Measurements from ENCODE around the gene TBX18. TPM values are rescaled to one million over a fixed set of nuclear protein-coding genes. Genes with fewer than 3 reads are reported as not detected.

Gene TBX18
- total RNA-seq, 1 experiment from 2014 or later: not detected

DNA sequence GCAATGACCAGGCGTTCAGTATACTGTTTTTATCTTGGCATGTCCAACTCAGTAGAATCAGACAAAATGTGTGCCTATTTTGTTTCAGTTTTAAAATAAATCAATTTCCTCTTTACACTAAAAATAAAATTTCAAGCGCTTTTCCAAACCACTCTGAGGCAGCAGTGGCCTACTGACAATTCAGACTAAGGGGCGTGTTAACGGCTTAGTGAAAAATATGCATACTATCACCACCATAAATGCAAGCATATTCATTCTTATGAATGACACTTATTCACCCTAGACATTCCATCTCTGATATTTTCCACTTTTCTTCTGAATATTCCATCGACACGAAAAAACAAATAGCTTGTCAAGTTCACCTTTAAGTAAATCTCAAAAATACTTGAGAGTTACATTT is 7.5 kb downstream of the TBX18 start:
- Histone ChIP-seq H3K36me3 (ENCODE audit: control insufficient read depth, insufficient read depth, low read length) (no peaks in the 10 kb centered on the region), H3K4me3 (ENCODE audit: low read depth, low read length) (no peak overlapping the region), H3K9me3 (no peaks in the 10 kb centered on the region), H3K27me3 (replicated peaks; ENCODE audit: control insufficient read depth, insufficient read depth, low read length) (no peaks in the 10 kb centered on the region), H3K4me1 (no peaks in the 10 kb centered on the region)
- intact Hi-C loops (cut with micrococcal nuclease; ENCODE audit: unreplicated experiment): no loop called here
- no peaks in the 10 kb centered on the region for H3K36me3 Mint-ChIP-seq (ENCODE audit: insufficient read depth, unreplicated experiment)
- TF ChIP-seq, protein P1, sequence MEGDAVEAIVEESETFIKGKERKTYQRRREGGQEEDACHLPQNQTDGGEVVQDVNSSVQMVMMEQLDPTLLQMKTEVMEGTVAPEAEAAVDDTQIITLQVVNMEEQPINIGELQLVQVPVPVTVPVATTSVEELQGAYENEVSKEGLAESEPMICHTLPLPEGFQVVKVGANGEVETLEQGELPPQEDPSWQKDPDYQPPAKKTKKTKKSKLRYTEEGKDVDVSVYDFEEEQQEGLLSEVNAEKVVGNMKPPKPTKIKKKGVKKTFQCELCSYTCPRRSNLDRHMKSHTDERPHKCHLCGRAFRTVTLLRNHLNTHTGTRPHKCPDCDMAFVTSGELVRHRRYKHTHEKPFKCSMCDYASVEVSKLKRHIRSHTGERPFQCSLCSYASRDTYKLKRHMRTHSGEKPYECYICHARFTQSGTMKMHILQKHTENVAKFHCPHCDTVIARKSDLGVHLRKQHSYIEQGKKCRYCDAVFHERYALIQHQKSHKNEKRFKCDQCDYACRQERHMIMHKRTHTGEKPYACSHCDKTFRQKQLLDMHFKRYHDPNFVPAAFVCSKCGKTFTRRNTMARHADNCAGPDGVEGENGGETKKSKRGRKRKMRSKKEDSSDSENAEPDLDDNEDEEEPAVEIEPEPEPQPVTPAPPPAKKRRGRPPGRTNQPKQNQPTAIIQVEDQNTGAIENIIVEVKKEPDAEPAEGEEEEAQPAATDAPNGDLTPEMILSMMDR (IDR thresholded peaks at IDR 0.05; ENCODE audit: insufficient read depth in 1 of 2, low read depth in 1 of 2, low read length in 1 of 2, severe bottlenecking in 1 of 2, unreplicated experiment in 1 of 2): no peak
- ChIA-PET CTCF (no interaction called here), POLR2A (no interaction called here)
- no peaks in the 10 kb centered on the region for H3K9me3 Mint-ChIP-seq (ENCODE audit: unreplicated experiment)
- no peak overlapping the region for H3K4me3 Mint-ChIP-seq (ENCODE audit: unreplicated experiment)
- no peak for DNase-seq
- H3K27me3 Mint-ChIP-seq (ENCODE audit: insufficient read depth, unreplicated experiment): peaks cover 2% of the 10 kb centered on the region
- BruUV-seq (replicated peaks): no TSS peak
- no peaks in the 10 kb centered on the region for H3K4me1 Mint-ChIP-seq (ENCODE audit: low read depth, unreplicated experiment)
- H3K27ac Mint-ChIP-seq (ENCODE audit: unreplicated experiment): no peak overlapping the region

DNA sequence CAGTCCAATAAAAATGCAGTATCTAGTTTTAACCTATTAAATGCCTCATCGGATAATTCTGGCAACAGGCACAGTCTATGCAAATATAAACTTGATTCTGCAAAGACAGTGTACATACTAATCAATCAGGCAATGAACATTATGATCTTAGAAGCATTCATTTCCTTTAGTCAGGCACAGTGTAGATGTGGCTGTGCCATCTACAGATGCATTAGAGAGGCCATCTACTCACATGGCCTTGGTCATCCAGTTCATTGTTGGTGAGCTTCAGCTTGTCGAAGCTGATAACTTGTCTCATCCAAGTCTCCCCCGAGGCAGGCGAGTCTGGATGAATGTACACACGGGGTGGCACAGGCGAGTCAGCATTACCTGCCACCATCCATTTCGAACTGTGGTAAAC is 7.9 kb downstream of the TBX18 start:
- H3K9me3 Mint-ChIP-seq (ENCODE audit: unreplicated experiment): no peaks in the 10 kb centered on the region
- H3K36me3 Mint-ChIP-seq (ENCODE audit: insufficient read depth, unreplicated experiment): no peaks in the 10 kb centered on the region
- ChIA-PET CTCF (no interaction called here), POLR2A (no interaction called here)
- TF ChIP-seq, protein P1 (IDR thresholded peaks at IDR 0.05; ENCODE audit: insufficient read depth in 1 of 2, low read depth in 1 of 2, low read length in 1 of 2, severe bottlenecking in 1 of 2, unreplicated experiment in 1 of 2): no peak
- no peak for DNase-seq
- Histone ChIP-seq H3K27me3 (replicated peaks; ENCODE audit: control insufficient read depth, insufficient read depth, low read length) (no peaks in the 10 kb centered on the region), H3K4me1 (no peaks in the 10 kb centered on the region), H3K36me3 (ENCODE audit: control insufficient read depth, insufficient read depth, low read length) (no peaks in the 10 kb centered on the region), H3K9me3 (no peaks in the 10 kb centered on the region), H3K4me3 (ENCODE audit: low read depth, low read length) (no peak overlapping the region)
- no TSS peak for BruUV-seq (replicated peaks)
- no peak overlapping the region for H3K27ac Mint-ChIP-seq (ENCODE audit: unreplicated experiment)
- intact Hi-C loops (cut with micrococcal nuclease; ENCODE audit: unreplicated experiment): no loop called here
- H3K4me3 Mint-ChIP-seq (ENCODE audit: unreplicated experiment): no peak overlapping the region
- peaks cover 2% of the 10 kb centered on the region for H3K27me3 Mint-ChIP-seq (ENCODE audit: insufficient read depth, unreplicated experiment)
- no peaks in the 10 kb centered on the region for H3K4me1 Mint-ChIP-seq (ENCODE audit: low read depth, unreplicated experiment)

DNA sequence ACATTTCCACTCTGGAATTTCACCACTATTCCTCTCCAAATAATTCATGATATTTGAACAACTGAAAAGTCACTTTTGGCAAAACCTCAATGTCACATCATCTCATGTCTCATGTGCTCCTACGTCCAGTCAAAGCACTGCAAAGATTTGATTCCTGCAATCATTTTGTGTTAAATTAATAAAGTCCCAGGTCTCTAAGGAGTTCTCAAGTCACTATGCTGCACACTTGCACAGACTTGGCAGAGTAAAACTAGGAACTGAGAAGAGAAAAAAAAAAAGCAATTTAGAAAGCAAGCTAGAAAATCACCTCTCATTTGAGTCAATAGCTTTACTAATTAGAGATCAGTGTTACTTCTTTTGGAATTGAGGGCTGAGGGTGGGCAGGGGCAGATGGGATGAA is 11.2 kb downstream of the TBX18 start:
- no peaks in the 10 kb centered on the region for H3K36me3 ChIP-seq (ENCODE audit: control insufficient read depth, insufficient read depth, low read length)
- no peaks in the 10 kb centered on the region for H3K36me3 Mint-ChIP-seq (ENCODE audit: insufficient read depth, unreplicated experiment)
- no peaks in the 10 kb centered on the region for H3K9me3 ChIP-seq
- intact Hi-C loops (cut with micrococcal nuclease; ENCODE audit: unreplicated experiment): no loop called here
- ChIA-PET POLR2A (no interaction called here), CTCF (no interaction called here)
- no TSS peak for BruUV-seq (replicated peaks)
- no peaks in the 10 kb centered on the region for H3K9me3 Mint-ChIP-seq (ENCODE audit: unreplicated experiment)
- H3K4me3 ChIP-seq (ENCODE audit: low read depth, low read length): no peak overlapping the region
- H3K27me3 ChIP-seq (replicated peaks; ENCODE audit: control insufficient read depth, insufficient read depth, low read length): no peaks in the 10 kb centered on the region
- no peaks in the 10 kb centered on the region for H3K27me3 Mint-ChIP-seq (ENCODE audit: insufficient read depth, unreplicated experiment)
- H3K4me3 Mint-ChIP-seq (ENCODE audit: unreplicated experiment): no peak overlapping the region
- no peak overlapping the region for H3K27ac Mint-ChIP-seq (ENCODE audit: unreplicated experiment)
- TF ChIP-seq, protein P1 (IDR thresholded peaks at IDR 0.05; ENCODE audit: insufficient read depth in 1 of 2, low read depth in 1 of 2, low read length in 1 of 2, severe bottlenecking in 1 of 2, unreplicated experiment in 1 of 2): no peak
- DNase-seq: no peak
- no peaks in the 10 kb centered on the region for H3K4me1 Mint-ChIP-seq (ENCODE audit: low read depth, unreplicated experiment)
- no peaks in the 10 kb centered on the region for H3K4me1 ChIP-seq
